Activated CD8-positive, alpha-beta T cell treated with anti-CD3 and anti-CD28 coated beads for 36 hours (primary cell): Measurements from ENCODE around the gene RRBP1. TPM values are rescaled to one million over a fixed set of nuclear protein-coding genes. Genes with fewer than 3 reads are reported as not detected.

Experiments used
- ATAC-seq: fragments of 200-7000 bp; cut with Tn5 transposase; one replicate; pipeline ENCODE4 v1.10.0; 2021; ENCODE audit warnings: mild to moderate bottlenecking, moderate library complexity
- CTCF ChIA-PET: fragments of 350-600 bp; sonication (Branson Sonifier 250); formaldehyde crosslinking; loops from one replicate; lab custom pipeline; 2021; ENCODE audit warnings: antibody characterized with exemption; lab: Charles Lee
- POLR2A ChIA-PET: fragments of 350-600 bp; sonication (Branson Sonifier 250); formaldehyde crosslinking; loops from one replicate; lab custom pipeline; 2021; ENCODE audit warnings: antibody characterized with exemption; lab: Charles Lee
- DNase-seq: peaks from one replicate; pipeline ENCODE4 v3.0.0-alpha.2; 2020
- H3K27ac Mint-ChIP-seq: one replicate; pipeline ENCODE4 v1.8.0; 2021; ENCODE audit warnings: mild to moderate bottlenecking, mixed read lengths
- H3K27me3 Mint-ChIP-seq: one replicate; pipeline ENCODE4 v1.8.0; 2021; ENCODE audit warnings: mixed read lengths
- H3K36me3 Mint-ChIP-seq: one replicate; pipeline ENCODE4 v1.8.0; 2021; ENCODE audit warnings: low read depth, mixed read lengths
- H3K4me1 Mint-ChIP-seq: one replicate; pipeline ENCODE4 v1.8.0; 2021; ENCODE audit warnings: low read depth, mixed read lengths
- H3K4me3 Mint-ChIP-seq: one replicate; pipeline ENCODE4 v1.8.0; 2021; ENCODE audit warnings: mild to moderate bottlenecking, moderate library complexity, mixed read lengths
- H3K9me3 Mint-ChIP-seq: one replicate; pipeline ENCODE4 v1.8.0; 2021; ENCODE audit warnings: mixed read lengths
- intact Hi-C: fragments of 100-400 bp; cut with micrococcal nuclease; formaldehyde crosslinking; loops from one replicate; pipeline ENCODE4 v1.10.0; 2022
- total RNA-seq, 2 experiments: library from RNA; stranded (reverse); gene quantifications; one replicate each; pipeline ENCODE4 v1.2.3, GENCODE V29; 2021
- TF ChIP-seq, protein P1 (sequence below): fragments of 200-600 bp; IDR thresholded peaks from one replicate; pipeline ENCODE4 v1.8.0; 2022; ENCODE audit warnings: antibody characterized with exemption, mild to moderate bottlenecking

Gene RRBP1
- total RNA-seq, 2 experiments from 2014 or later, result 35.2 to 35.9 TPM

DNA sequence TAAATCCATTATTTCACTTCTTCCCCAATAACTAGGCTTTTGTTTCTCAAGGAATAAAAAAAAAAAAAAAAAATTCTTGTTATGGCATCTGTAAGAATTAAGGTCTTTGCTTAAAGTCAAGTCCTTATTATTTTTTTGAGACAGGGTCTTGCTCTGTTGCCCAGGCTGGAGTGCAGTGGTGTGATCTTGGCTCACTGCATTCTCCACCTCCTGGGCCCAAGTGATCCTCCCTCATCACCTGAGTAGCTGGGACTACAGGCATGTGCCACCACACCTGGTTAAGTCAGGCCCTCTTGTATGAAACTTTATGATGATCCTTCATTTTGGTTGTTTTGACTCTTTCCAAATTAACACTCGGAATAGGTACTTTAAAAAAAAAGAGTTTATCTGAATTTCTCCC lies 94.9 kb downstream of the RRBP1 start:
- H3K36me3 Mint-ChIP-seq, result no peaks in the 10 kb centered on the region
- ChIA-PET CTCF (interaction anchor here (1.0 to 1.6 kb wide), 3 partner anchors 12 to 50 kb away, joined by 4 to 8 read pairs (median 6); no protein-coding TSS in a partner anchor), POLR2A (no interaction called here)
- TF ChIP-seq, protein P1, sequence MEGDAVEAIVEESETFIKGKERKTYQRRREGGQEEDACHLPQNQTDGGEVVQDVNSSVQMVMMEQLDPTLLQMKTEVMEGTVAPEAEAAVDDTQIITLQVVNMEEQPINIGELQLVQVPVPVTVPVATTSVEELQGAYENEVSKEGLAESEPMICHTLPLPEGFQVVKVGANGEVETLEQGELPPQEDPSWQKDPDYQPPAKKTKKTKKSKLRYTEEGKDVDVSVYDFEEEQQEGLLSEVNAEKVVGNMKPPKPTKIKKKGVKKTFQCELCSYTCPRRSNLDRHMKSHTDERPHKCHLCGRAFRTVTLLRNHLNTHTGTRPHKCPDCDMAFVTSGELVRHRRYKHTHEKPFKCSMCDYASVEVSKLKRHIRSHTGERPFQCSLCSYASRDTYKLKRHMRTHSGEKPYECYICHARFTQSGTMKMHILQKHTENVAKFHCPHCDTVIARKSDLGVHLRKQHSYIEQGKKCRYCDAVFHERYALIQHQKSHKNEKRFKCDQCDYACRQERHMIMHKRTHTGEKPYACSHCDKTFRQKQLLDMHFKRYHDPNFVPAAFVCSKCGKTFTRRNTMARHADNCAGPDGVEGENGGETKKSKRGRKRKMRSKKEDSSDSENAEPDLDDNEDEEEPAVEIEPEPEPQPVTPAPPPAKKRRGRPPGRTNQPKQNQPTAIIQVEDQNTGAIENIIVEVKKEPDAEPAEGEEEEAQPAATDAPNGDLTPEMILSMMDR, result no peak
- ATAC-seq (no peak), DNase-seq (no peak)
- no peaks in the 10 kb centered on the region for H3K9me3 Mint-ChIP-seq
- H3K27me3 Mint-ChIP-seq, result no peaks in the 10 kb centered on the region
- intact Hi-C loops, result no loop called here
- peaks cover 23% of the 10 kb centered on the region for H3K4me1 Mint-ChIP-seq
- no peak overlapping the region for H3K4me3 Mint-ChIP-seq
- no peak overlapping the region for H3K27ac Mint-ChIP-seq

DNA sequence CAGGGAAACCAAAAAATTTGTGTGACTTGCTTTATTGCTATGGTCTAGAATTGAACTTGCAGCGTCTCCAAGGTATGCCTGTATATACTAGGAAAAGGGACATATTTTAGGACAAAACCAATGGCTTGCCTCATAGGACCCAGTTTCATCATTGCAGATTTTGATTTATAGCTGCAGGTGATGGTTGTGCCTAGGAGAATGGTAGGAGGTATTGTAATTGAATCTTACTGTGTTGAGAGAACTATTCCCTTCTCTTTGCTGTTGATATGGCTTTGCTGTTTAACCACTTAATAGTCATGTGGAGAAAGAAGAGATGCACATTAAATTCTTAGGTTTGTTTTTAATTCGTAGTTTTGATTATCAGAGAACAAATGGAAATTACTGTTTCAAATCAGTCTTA lies 95.8 kb downstream of the RRBP1 start:
- no peaks in the 10 kb centered on the region for H3K27me3 Mint-ChIP-seq
- no peak for DNase-seq
- intact Hi-C loops, result no loop called here
- ATAC-seq, result no peak
- H3K36me3 Mint-ChIP-seq, result no peaks in the 10 kb centered on the region
- H3K27ac Mint-ChIP-seq, result no peak overlapping the region
- peaks cover 24% of the 10 kb centered on the region for H3K4me1 Mint-ChIP-seq
- POLR2A ChIA-PET, result interaction anchor here (1.5 kb wide), 1 partner anchor 12 kb away, joined by 4 read pairs; no protein-coding TSS in a partner anchor
- H3K4me3 Mint-ChIP-seq, result no peak overlapping the region
- no peaks in the 10 kb centered on the region for H3K9me3 Mint-ChIP-seq
- CTCF ChIA-PET, result interaction anchor here (0.8 to 1.6 kb wide), 4 partner anchors 11 to 56 kb away, joined by 3 to 8 read pairs (median 5); no protein-coding TSS in a partner anchor
- TF ChIP-seq, protein P1, result no peak

DNA sequence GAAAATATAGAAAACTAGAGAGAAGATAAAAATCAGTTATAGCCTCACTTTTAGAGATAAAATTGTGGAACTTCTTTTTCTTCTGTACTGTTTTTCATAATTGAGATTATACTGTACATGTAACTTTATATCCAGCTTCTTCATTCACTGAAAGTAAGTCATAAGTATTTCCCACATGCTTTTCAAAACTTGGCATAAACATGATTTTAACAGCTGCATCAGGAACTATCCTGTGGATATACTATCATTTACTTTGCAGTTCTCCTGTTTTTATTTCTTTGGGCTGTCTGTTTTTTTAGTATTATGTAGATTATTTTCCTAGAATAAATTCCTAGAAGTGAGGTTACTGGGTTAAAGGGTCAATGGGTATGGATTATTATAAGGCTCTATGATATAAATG lies 97.4 kb downstream of the RRBP1 start:
- DNase-seq (no peak), ATAC-seq (no peak)
- no peaks in the 10 kb centered on the region for H3K27me3 Mint-ChIP-seq
- H3K4me1 Mint-ChIP-seq, result peaks cover 31% of the 10 kb centered on the region
- no peaks in the 10 kb centered on the region for H3K9me3 Mint-ChIP-seq
- TF ChIP-seq, protein P1, result no peak
- ChIA-PET CTCF (no interaction called here), POLR2A (interaction anchor here (1.5 kb wide), 1 partner anchor 10 kb away, joined by 4 read pairs; no protein-coding TSS in a partner anchor)
- H3K4me3 Mint-ChIP-seq, result no peak overlapping the region
- H3K27ac Mint-ChIP-seq, result no peak overlapping the region
- intact Hi-C loops, result no loop called here
- no peaks in the 10 kb centered on the region for H3K36me3 Mint-ChIP-seq

DNA sequence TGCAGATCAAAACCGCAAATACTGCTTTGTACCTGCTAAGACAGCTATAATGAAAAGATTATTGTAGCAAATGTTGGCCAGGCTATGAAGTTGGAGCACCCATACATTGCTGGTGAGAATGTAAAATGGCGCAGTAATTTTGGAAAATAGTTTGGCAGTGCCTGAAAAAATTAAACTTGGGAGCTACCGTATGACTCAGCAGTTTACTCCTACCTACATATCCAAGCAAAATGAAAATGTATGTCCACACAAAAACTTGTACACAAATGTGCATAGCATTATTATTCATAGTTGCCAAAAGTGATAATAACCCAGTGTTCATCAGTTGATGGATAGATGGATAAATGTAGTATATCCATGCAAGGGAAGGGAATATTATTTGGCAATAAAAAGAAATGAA lies 98.9 kb downstream of the RRBP1 start:
- intact Hi-C loops, result no loop called here
- H3K4me3 Mint-ChIP-seq, result no peak overlapping the region
- H3K4me1 Mint-ChIP-seq, result peaks cover 33% of the 10 kb centered on the region
- no peak overlapping the region for H3K27ac Mint-ChIP-seq
- no peaks in the 10 kb centered on the region for H3K9me3 Mint-ChIP-seq
- H3K27me3 Mint-ChIP-seq, result no peaks in the 10 kb centered on the region
- ATAC-seq, result no peak
- POLR2A ChIA-PET, result no interaction called here
- DNase-seq, result no peak
- CTCF ChIA-PET, result interaction anchor here (1.0 to 1.5 kb wide), 3 partner anchors 11 to 35 kb away, joined by 3 to 5 read pairs (median 4); no protein-coding TSS in a partner anchor
- H3K36me3 Mint-ChIP-seq, result no peaks in the 10 kb centered on the region
- TF ChIP-seq, protein P1, result no peak

DNA sequence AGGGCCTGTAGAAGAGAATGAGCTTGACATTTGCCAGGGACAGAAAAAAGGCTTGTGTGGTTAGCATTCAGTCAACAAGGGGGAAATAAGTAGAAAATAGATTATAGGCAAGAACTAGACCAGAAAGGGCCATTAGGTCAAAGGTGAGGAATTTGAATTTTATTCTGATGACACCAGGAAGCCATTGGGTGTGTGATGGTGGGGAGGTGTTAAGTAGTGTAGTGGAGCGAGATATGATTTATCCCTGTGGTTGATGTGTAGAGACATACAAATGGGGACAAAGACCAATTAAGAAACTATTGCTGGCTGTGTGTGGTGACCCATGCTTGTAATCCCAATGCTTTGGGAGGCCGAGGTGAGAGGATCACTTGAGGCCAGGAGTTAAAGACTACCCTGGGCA lies 101.1 kb downstream of the RRBP1 start:
- TF ChIP-seq, protein P1, result no peak
- intact Hi-C loops, result no loop called here
- no peaks in the 10 kb centered on the region for H3K36me3 Mint-ChIP-seq
- H3K4me3 Mint-ChIP-seq, result no peak overlapping the region
- no peaks in the 10 kb centered on the region for H3K9me3 Mint-ChIP-seq
- no peaks in the 10 kb centered on the region for H3K27me3 Mint-ChIP-seq
- CTCF ChIA-PET, result interaction anchor here (1.5 kb wide), 1 partner anchor 10 kb away, joined by 3 read pairs; no protein-coding TSS in a partner anchor
- DNase-seq (no peak), ATAC-seq (no peak)
- peaks cover 27% of the 10 kb centered on the region for H3K4me1 Mint-ChIP-seq
- H3K27ac Mint-ChIP-seq, result no peak overlapping the region
- POLR2A ChIA-PET, result interaction anchor here (0.6 to 0.7 kb wide), 2 partner anchors 9 to 10 kb away, joined by 3 read pairs; no protein-coding TSS in a partner anchor
